ENCODE measurements around the gene UBE2Z. TPM values are rescaled to one million over a fixed set of nuclear protein-coding genes. Genes with fewer than 3 reads are reported as not detected.

Gene UBE2Z
- total and polyA plus RNA-seq, 2 experiments from 2014 or later = 85.6 to 124 TPM

DNA sequence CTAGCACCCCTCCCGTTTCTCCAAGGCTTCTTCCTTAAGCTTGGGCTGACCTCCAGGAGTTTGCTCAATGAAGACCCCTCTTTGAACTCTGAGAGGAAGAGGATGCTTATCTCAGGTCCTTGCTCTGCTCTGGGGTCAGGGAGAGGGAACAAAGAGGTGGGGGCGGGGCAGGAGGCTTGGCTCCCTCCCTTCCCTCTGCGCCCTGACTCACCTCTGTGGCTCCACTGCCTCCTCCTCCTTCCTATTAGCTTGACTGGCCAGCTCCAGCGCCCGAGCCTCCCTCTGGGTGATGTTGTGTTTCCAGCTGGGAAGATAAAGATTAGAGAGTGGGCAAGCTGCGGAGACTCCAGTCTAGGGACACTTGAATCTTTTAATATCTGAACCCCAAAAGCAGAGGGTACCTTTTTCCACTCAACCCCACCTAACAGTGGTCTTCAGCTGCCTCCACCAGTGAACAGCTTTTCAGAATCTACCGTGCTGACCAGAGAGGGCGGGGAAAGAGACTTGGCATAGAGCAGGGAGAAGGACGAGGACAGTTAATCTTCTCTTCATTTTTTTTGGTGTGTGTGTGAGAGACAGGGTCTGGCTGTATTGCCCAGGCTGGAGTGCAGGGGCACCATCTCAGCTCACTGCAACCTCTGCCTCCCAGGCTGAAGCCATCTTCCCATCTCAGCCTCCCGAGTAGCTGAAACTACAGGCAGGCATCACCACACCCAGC is 53.5 kb downstream of the UBE2Z start:
- DNase-seq = peak; percentile 93
- Histone ChIP-seq H3K9ac (peak overlapping the region; percentile 45), H4K20me1 (ENCODE audit: insufficient read depth) (no peaks in the 10 kb centered on the region), H3K36me3 (ENCODE audit: low read depth) (no peaks in the 10 kb centered on the region), H3K79me2 (ENCODE audit: insufficient read depth) (no peaks in the 10 kb centered on the region), H3K27me3 (replicated peaks; ENCODE audit: insufficient read depth) (no peaks in the 10 kb centered on the region), H3F3A (ENCODE audit: insufficient read depth) (0 out of 2 replicates have a peak, but pooled peaks cover 6% of the 10 kb centered on the region), H3K27ac (peak overlapping the region; percentile 66), H3K4me3 (peak overlapping the region; percentile 41), H3K9me3 (ENCODE audit: low read depth) (no peaks in the 10 kb centered on the region), H3K4me2 (ENCODE audit: unreplicated experiment) (peak overlapping the region; percentile 49), H2AFZ (peak overlapping the region; percentile 81), H3K9me2 (ENCODE audit: insufficient read depth) (no peaks in the 10 kb centered on the region), H3K4me1 (ENCODE audit: insufficient read depth) (peaks cover 11% of the 10 kb centered on the region)
- TF ChIP-seq EZH2phosphoT487 (IDR thresholded peaks at IDR 0.05; ENCODE audit: insufficient read depth, low read depth) (no peak), EZH2 (IDR thresholded peaks at IDR 0.05; ENCODE audit: insufficient read depth, poor library complexity, severe bottlenecking) (no peak)
- in situ Hi-C loops (cut with MboI) = no loop called here
- 17 to 24% methylated on average over 10 of the region's 10 CpGs for WGBS, 2 experiments (ENCODE audit: low coverage in 1 of 2, low lambda C conversion rate in 2 of 2, missing lambda C conversion rate in 2 of 2)

DNA sequence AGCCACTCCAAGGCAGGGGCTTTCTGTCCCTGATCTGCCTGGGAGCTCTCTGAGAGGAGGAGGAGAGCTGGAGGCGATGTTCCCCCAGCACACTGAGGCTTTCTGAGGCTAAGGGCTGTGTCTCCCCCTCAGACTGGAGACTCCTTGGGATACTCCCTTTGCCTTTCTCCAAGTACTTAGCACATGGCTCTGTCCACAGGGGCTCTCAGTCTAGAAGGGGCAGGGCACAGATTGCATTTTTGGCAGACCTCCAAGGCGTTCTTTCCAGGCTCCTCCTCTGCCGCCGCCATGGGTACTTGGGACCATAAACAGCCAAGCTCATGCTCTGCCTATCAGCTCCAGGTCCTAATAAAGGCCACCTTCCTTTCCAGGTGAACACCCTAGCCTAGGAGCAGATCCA is 62.0 kb downstream of the UBE2Z start:
- H3K27ac ChIP-seq = no peak overlapping the region
- TF ChIP-seq EZH2 (IDR thresholded peaks at IDR 0.05; ENCODE audit: insufficient read depth, poor library complexity, severe bottlenecking) = no peak
- no peak for TF ChIP-seq EZH2phosphoT487 (IDR thresholded peaks at IDR 0.05; ENCODE audit: insufficient read depth, low read depth)
- H3K79me2 ChIP-seq (ENCODE audit: insufficient read depth) = no peaks in the 10 kb centered on the region
- H3K4me2 ChIP-seq (ENCODE audit: unreplicated experiment) = no peak overlapping the region
- no peaks in the 10 kb centered on the region for H3K36me3 ChIP-seq (ENCODE audit: low read depth)
- in situ Hi-C loops (cut with MboI) = no loop called here
- no peak for DNase-seq
- H3K9ac ChIP-seq = no peak overlapping the region
- H3K4me3 ChIP-seq = no peak overlapping the region
- H3F3A ChIP-seq (ENCODE audit: insufficient read depth) = peaks cover 14% of the 10 kb centered on the region
- no peaks in the 10 kb centered on the region for H3K9me3 ChIP-seq (ENCODE audit: low read depth)
- no peaks in the 10 kb centered on the region for H3K27me3 ChIP-seq (replicated peaks; ENCODE audit: insufficient read depth)
- H3K9me2 ChIP-seq (ENCODE audit: insufficient read depth) = no peaks in the 10 kb centered on the region
- 57 to 65% methylated on average over 4 of the region's 4 CpGs for WGBS, 2 experiments (ENCODE audit: low coverage in 1 of 2, low lambda C conversion rate in 2 of 2, missing lambda C conversion rate in 2 of 2)
- H4K20me1 ChIP-seq (ENCODE audit: insufficient read depth) = no peaks in the 10 kb centered on the region
- H3K4me1 ChIP-seq (ENCODE audit: insufficient read depth) = peaks cover 26% of the 10 kb centered on the region
- H2AFZ ChIP-seq = no peak overlapping the region

DNA sequence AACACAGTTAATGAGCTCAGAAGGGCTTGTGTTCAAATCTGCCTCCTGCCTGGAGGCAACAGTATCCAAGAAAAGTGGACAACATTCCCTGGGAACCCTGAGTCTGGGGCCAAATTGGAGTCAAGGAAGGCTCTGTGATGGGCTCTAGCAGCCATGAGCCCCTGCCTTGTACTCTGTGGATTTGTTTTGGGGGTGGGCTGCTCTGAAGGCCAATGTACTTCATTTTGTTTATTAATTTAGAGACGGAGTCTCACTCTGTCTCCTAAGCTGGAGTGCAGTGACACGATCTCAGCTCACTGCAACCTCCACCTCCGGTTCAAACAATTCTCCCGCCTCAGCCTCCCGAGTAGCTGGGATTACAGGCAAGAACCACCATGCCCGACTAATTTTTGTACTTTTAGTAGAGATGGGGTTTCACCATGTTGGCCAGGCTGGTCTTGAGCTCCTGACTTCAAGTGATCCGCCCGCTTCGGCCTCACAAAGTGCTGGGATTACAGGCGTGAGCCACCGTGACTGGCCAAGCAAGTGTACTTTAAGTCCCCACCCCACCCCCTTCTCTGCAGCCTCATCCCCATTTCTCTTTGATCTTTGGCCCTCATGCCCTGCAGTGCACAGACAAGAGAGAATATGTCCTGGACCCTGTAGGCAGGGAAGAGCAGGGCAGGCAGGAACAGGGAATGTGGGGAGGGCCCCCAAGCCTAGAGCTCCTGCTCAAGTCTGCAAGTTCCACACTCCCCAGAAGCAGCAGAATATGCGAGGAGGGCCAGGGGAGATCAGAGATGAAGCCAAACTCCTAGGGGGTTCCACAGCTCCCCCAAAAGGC is 62.9 kb downstream of the UBE2Z start:
- H4K20me1 ChIP-seq (ENCODE audit: insufficient read depth) = no peaks in the 10 kb centered on the region
- peaks cover 14% of the 10 kb centered on the region for H3F3A ChIP-seq (ENCODE audit: insufficient read depth)
- H3K9ac ChIP-seq = no peak overlapping the region
- TF ChIP-seq EZH2 (IDR thresholded peaks at IDR 0.05; ENCODE audit: insufficient read depth, poor library complexity, severe bottlenecking) = no peak
- TF ChIP-seq EZH2phosphoT487 (IDR thresholded peaks at IDR 0.05; ENCODE audit: insufficient read depth, low read depth) = no peak
- no peaks in the 10 kb centered on the region for H3K27me3 ChIP-seq (replicated peaks; ENCODE audit: insufficient read depth)
- no peaks in the 10 kb centered on the region for H3K36me3 ChIP-seq (ENCODE audit: low read depth)
- H2AFZ ChIP-seq = peak overlapping the region; percentile 59; the same call in 1 of the 2 replicates
- no peaks in the 10 kb centered on the region for H3K9me3 ChIP-seq (ENCODE audit: low read depth)
- peak overlapping the region; percentile 56 for H3K4me2 ChIP-seq (ENCODE audit: unreplicated experiment)
- no peaks in the 10 kb centered on the region for H3K79me2 ChIP-seq (ENCODE audit: insufficient read depth)
- H3K27ac ChIP-seq = no peak overlapping the region; the same call in 1 of the 2 replicates
- no peaks in the 10 kb centered on the region for H3K9me2 ChIP-seq (ENCODE audit: insufficient read depth)
- WGBS, 2 experiments (ENCODE audit: low coverage in 1 of 2, low lambda C conversion rate in 2 of 2, missing lambda C conversion rate in 2 of 2) = 80% methylated on average over 10 to 12 of the region's 12 CpGs
- DNase-seq = no peak
- H3K4me1 ChIP-seq (ENCODE audit: insufficient read depth) = peaks cover 26% of the 10 kb centered on the region
- in situ Hi-C loops (cut with MboI) = no loop called here
- H3K4me3 ChIP-seq = no peak overlapping the region

DNA sequence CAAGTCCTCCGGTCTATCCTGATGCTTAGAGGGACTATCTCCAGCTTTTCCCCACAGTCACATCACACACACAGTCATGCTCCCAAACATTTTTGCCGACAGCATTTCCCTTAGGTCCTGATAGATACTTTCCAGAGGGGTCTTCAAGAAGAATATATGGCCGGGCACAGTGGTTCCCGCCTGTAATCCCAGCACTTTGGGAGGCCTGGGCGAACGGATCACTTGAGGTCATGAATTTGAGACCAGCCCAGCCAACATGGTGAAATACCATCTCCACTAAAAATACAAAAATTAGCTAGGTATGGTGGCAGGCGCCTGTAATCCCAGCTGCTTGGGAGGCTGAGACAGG is 64.5 kb downstream of the UBE2Z start:
- Histone ChIP-seq H3F3A (ENCODE audit: insufficient read depth) (peaks cover 14% of the 10 kb centered on the region), H4K20me1 (ENCODE audit: insufficient read depth) (no peaks in the 10 kb centered on the region), H3K9ac (peak overlapping the region; percentile 65), H3K27ac (peak overlapping the region; percentile 86), H3K27me3 (replicated peaks; ENCODE audit: insufficient read depth) (no peaks in the 10 kb centered on the region), H3K79me2 (ENCODE audit: insufficient read depth) (no peaks in the 10 kb centered on the region), H3K36me3 (ENCODE audit: low read depth) (no peaks in the 10 kb centered on the region), H3K4me3 (peak overlapping the region; percentile 33), H3K9me2 (ENCODE audit: insufficient read depth) (no peaks in the 10 kb centered on the region), H3K4me1 (ENCODE audit: insufficient read depth) (peaks cover 26% of the 10 kb centered on the region), H3K4me2 (ENCODE audit: unreplicated experiment) (peak overlapping the region; percentile 32), H3K9me3 (ENCODE audit: low read depth) (no peaks in the 10 kb centered on the region), H2AFZ (peak overlapping the region; percentile 59)
- TF ChIP-seq EZH2phosphoT487 (IDR thresholded peaks at IDR 0.05; ENCODE audit: insufficient read depth, low read depth) (no peak), EZH2 (IDR thresholded peaks at IDR 0.05; ENCODE audit: insufficient read depth, poor library complexity, severe bottlenecking) (no peak)
- in situ Hi-C loops (cut with MboI) = no loop called here
- no peak for DNase-seq
- WGBS, 2 experiments (ENCODE audit: low coverage in 1 of 2, low lambda C conversion rate in 2 of 2, missing lambda C conversion rate in 2 of 2) = 45 to 48% methylated on average over 7 of the region's 7 CpGs
